Measurements from ENCODE around the gene BCR.
"Not testable (repeated sequence)": the region's sequence is repeated elsewhere in the genome, so short reads cannot be mapped to it uniquely, and the experiment has no call there.

The BCR gene

GRCh38 chr22:23322497-23323080, 142.3 kb downstream of the BCR start:
- not testable (repeated sequence) for DNase-seq

DNA sequence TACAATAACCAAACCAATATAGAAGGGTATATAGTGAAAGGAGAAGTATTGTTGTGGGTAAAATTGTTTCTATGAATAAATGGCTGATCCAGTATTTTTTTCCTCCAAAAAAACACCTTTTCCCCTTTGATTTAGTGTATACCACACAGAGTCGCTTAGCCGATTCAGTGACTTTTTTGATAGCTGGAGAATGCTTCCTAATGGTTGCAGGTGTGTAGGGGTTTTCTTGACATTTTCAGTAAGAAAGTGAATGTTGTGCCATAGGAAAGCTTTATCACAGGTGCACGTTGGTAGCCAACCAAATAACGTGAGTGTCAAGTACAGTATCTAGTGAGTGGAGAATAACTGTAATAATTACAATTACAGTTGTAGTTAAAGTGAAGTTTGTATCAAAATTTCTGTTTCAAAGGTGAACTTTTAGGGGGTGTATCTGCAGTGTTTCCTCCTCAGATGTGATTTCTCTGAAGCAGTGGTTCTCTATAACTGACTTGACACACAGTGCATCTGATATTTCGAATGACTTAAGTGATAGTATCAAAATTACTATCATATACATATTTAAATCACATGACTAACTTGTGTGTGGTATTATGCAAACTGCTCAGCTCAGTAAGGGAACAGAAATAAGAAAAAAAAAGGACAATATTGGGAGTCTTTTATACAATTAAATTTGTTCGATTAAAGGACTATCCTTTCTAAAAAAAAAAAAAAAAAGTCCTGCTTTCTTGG, 143.8 kb downstream of the BCR start:
- DNase-seq, result not testable (repeated sequence)

GRCh38 chr22:23325183-23325582, 144.9 kb downstream of the BCR start:
- no peak for DNase-seq

DNA sequence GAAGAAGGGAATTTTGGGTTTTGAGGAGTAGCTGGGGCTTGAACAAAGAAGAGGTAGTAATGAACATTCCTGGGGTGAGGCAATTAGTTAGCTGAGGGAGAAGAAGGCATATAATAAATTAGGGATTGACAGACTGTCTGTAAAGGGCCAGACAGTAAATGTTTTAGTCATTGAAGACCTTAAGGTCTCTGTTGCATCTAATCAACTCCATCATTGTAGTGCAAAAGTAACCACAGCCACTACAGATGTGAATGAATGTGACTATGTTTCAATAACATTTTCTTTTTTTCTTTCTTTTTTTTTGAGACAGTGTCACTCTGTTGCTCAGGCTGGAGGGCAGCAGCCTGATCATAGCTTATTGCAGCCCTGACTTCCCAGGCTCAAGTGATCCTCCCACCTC, 153.5 kb downstream of the BCR start:
- DNase-seq, result not testable (repeated sequence)

- DNase-seq, result not testable (repeated sequence)
Measured at GRCh38 chr22:23337672-23338071, 157.4 kb downstream of the BCR start.

- not testable (repeated sequence) for DNase-seq
Measured at GRCh38 chr22:23341942-23342695, 161.8 kb downstream of the BCR start.

- no peak for DNase-seq
Measured at GRCh38 chr22:23351321-23351720, 171.0 kb downstream of the BCR start.

GRCh38 chr22:23353004-23353403, 172.7 kb downstream of the BCR start:
- DNase-seq, result no peak

GRCh38 chr22:23353696-23354095, 173.4 kb downstream of the BCR start:
- no peak for DNase-seq

GRCh38 chr22:23356094-23356493, 175.8 kb downstream of the BCR start:
- no peak for DNase-seq

- no peak for DNase-seq
Measured at GRCh38 chr22:23357053-23357452, 176.7 kb downstream of the BCR start.

DNA sequence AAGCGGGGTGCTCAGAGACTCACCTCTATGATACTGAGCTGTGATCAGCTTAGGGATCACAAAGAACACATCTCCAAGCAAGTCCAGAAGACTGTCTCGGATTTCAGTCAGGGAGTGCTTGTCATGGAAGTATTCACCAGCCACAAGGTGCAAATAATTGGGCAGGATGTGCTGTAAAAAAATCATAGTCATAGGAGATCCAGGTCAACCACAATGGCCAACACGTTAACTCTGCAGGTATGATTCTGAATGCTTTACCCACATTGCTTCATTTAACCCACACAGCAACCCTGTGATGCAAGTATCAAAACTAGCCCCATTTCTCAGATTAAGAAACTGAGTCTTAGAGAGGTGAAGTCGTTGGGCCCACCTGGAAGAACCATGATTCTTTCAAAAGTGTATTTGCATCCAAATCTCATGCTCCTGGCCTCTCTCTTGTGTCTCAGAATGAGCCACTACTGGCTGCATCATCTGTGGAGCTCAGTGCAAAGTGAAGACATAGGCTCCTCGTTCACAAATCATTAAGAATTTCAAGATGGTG, 179.3 kb downstream of the BCR start:
- DNase-seq, result no peak

- DNase-seq, result no peak
Measured at GRCh38 chr22:23361676-23362075, 181.4 kb downstream of the BCR start.

- DNase-seq, result no peak
Measured at GRCh38 chr22:23363683-23364082, 183.4 kb downstream of the BCR start.

DNA sequence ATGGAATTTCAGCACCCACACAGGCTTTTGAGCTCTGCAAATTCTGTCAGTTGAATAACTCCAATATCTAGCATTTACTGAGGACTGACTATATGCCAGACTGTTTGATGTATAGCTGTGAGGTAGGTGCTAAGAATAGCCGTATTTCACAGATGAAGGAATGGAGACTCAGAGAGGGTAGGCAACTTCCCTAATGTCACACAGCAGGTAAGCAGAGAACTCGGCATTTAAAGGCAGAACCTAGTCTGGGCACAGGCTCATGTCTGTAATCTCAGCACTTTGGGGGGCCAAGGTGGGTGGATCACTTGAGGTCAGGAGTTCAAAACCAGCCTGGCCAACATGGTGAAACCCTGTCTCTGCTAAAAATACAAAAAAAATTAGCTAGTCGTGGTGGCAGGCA, 184.1 kb downstream of the BCR start:
- no peak for DNase-seq

DNA sequence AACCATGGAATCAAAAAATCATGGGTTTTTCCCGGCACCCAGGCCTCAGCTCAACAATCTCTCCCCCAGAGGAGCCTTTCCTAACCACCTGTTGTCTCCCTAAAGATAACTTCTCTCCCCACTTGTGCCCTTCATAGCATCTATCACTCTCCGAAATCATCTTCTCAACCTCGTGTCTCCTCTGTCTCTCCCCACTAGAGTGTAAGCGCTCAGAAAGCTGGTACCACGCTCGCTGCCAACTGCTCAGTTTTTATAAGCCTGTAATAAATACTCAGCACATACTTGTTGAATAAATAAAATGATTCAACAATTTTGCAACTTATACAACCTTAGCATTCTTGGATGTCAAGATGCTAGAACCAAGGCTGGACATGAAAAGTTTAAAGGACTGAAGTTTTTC, 185.2 kb downstream of the BCR start:
- DNase-seq, result no peak

DNA sequence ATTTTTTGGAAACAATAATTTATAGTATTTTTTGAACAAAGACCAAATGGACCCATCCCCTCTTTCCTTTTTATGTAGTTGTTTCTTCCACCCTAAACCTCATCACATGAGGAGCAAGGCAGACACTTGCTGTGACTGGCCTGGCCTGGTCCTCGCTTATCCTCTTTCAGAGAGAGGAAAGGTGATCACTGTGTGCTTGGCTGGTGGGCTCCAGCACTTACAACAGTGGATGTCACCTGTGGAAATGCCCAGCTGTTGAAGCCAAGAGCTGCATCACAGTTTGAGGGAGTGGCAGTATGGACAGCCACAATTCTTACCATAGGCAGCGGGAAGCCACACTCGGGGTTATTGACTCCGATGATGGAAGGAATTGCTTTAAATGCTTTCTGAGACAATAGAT, 185.7 kb downstream of the BCR start:
- no peak for DNase-seq

DNA sequence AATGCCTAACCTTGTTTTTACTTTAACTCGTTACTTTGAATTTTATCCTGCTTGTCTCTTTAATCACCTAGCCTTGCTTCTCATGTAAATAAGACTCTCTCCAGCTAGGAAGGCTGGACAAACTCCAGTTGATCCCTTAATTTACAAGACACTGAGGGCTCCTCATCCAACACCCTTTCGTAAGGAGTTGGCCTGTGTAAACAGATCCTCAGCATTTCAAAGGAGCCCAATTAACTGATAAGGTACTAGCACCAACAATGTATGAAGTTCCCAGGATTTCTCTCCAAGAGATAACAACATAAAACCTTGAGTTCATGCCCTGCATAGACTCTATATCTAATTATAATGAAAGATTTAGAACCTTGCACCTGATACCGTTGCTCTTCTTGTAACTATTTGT, 186.9 kb downstream of the BCR start:
- not testable (repeated sequence) for DNase-seq

Measured in suppressor macrophage (primary cell).